ENCODE data around the gene TMCC1. TPM values are rescaled to one million over a fixed set of nuclear protein-coding genes. Genes with fewer than 3 reads are reported as not detected.

TMCC1 gene
- total RNA-seq, 2 donors from 2014 or later, result 20.0 to 21.7 TPM

GRCh38 chr3:129794311-129795185 lies 99.0 kb downstream of the TMCC1 start:
- Histone ChIP-seq H3K4me1 (peaks cover 0 to 26% of the 10 kb centered on the region in 2 donors), H3K36me3 (no peaks in the 10 kb centered on the region), H3K4me3 (peak overlapping the region in 1 of 2 donors; percentile 29), H3K27ac (peak overlapping the region; percentile 14 to 63), H3K27me3 (no peaks in the 10 kb centered on the region), H3K9me3 (no peaks in the 10 kb centered on the region)
- no peak for DNase-seq (ENCODE audit: low spot score)
- TF ChIP-seq CTCF (IDR thresholded peaks at IDR 0.05), result no peak

- Histone ChIP-seq H3K27ac (peak overlapping the region; percentile 14 to 63), H3K4me3 (peak overlapping the region in 1 of 2 donors; percentile 29), H3K4me1 (peaks cover 0 to 26% of the 10 kb centered on the region in 2 donors), H3K27me3 (no peaks in the 10 kb centered on the region), H3K36me3 (no peaks in the 10 kb centered on the region), H3K9me3 (no peaks in the 10 kb centered on the region)
- DNase-seq (ENCODE audit: low spot score), result no peak
- no peak for TF ChIP-seq CTCF (IDR thresholded peaks at IDR 0.05)
Measured at GRCh38 chr3:129793942-129794310, 99.6 kb downstream of the TMCC1 start.

- no peaks in the 10 kb centered on the region for H3K27me3 ChIP-seq
Measured at GRCh38 chr3:129793319-129793718, 100.2 kb downstream of the TMCC1 start.

GRCh38 chr3:129783470-129783869 lies 110.0 kb downstream of the TMCC1 start:
- Histone ChIP-seq H3K4me3 (no peak overlapping the region), H3K4me1 (peaks cover 0 to 13% of the 10 kb centered on the region in 2 donors), H3K36me3 (no peaks in the 10 kb centered on the region), H3K27ac (peak overlapping the region in 1 of 2 donors; percentile 16), H3K27me3 (no peaks in the 10 kb centered on the region), H3K9me3 (no peaks in the 10 kb centered on the region)
- no peak for DNase-seq (ENCODE audit: low spot score)
- TF ChIP-seq CTCF (IDR thresholded peaks at IDR 0.05), result no peak

More at GRCh38 chr3:129793319-129793718, 100.2 kb downstream of the TMCC1 start:
- H3K4me1 ChIP-seq, result peaks cover 0 to 26% of the 10 kb centered on the region in 2 donors
- H3K4me3 ChIP-seq, result no peak overlapping the region
- DNase-seq (ENCODE audit: low spot score), result no peak
- TF ChIP-seq CTCF (IDR thresholded peaks at IDR 0.05), result no peak
- no peaks in the 10 kb centered on the region for H3K9me3 ChIP-seq
- no peaks in the 10 kb centered on the region for H3K36me3 ChIP-seq
- H3K27ac ChIP-seq, result peak overlapping the region in 1 of 2 donors; percentile 63

GRCh38 chr3:129778871-129779270 lies 114.6 kb downstream of the TMCC1 start:
- Histone ChIP-seq H3K9me3 (no peaks in the 10 kb centered on the region), H3K27me3 (no peaks in the 10 kb centered on the region)

More at GRCh38 chr3:129778871-129779270, 114.6 kb downstream of the TMCC1 start:
- H3K27ac ChIP-seq, result no peak overlapping the region
- H3K36me3 ChIP-seq, result no peaks in the 10 kb centered on the region
- TF ChIP-seq CTCF (IDR thresholded peaks at IDR 0.05), result no peak
- no peak for DNase-seq (ENCODE audit: low spot score)
- H3K4me3 ChIP-seq, result no peak overlapping the region
- H3K4me1 ChIP-seq, result peaks cover 0 to 23% of the 10 kb centered on the region in 2 donors
